Spleen (tissue), 7 donors: Measurements from ENCODE around the gene RTN4RL2.

ENCODE experiments used
- CTCF ChIP-seq, 11 experiments: fragments of 200-600 bp in 7 of 11; fragments of 450-650 bp in 4 of 11; sonication (generic) in 4 of 11; IDR thresholded peaks in 8 of 11; conservative IDR thresholded peaks in 3 of 11; 1 replicate in 7 of 11; 2 replicates in 4 of 11; pipeline versions ENCODE4 v1.4.0 to v1.8.0; 2016 to 2021; ENCODE audit warnings: antibody characterized with exemption in 11 of 11, inconsistent platforms in 4 of 11, mild to moderate bottlenecking in 1 of 11
- POLR2A ChIP-seq, 3 donors: fragments of 450-650 bp; IDR thresholded peaks; one replicate each; pipeline ENCODE4 v1.5.1; 2017; ENCODE audit warnings: antibody characterized with exemption in 3 of 3, mild to moderate bottlenecking in 1 of 3
- donor health status: DM: no; HTN: no; CAD: no; lungs with moderate emphysema.
- donor health status: DM: no; HTN: no; CAD: no.
- donor health status: DM: no; HTN: no; CAD: no.

GRCh38 chr11:57463671-57464538 is 3.6 kb downstream of the RTN4RL2 start:
- no peak for TF ChIP-seq CTCF (IDR thresholded peaks at IDR 0.05 in 8 of 11, conservative IDR thresholded peaks at IDR 0.05 in 3 of 11)
- no peak for TF ChIP-seq POLR2A (IDR thresholded peaks at IDR 0.05)
